Ishikawa (cell line): ENCODE data around the gene CD300LF.
A peak's percentile ranks its signal among the peaks of the same experiment; 100 is the strongest.

Experiments used
- CEBPB ChIP-seq: IDR thresholded peaks from 2 replicates; pipeline ENCODE4 v1.6.1; 2012
- CREB1 ChIP-seq: IDR thresholded peaks from 2 replicates; pipeline ENCODE4 v1.6.1; 2012; ENCODE audit warnings: low read depth
- EGR1 ChIP-seq: IDR thresholded peaks from 2 replicates; pipeline ENCODE4 v1.6.1; 2012
- EP300 ChIP-seq: IDR thresholded peaks from 2 replicates; pipeline ENCODE4 v1.6.1; 2012; ENCODE audit warnings: borderline replicate concordance
- FOXM1 ChIP-seq: IDR thresholded peaks from 2 replicates; pipeline ENCODE4 v1.6.1; 2012; ENCODE audit warnings: low read depth, borderline replicate concordance
- MAX ChIP-seq: IDR thresholded peaks from 2 replicates; pipeline ENCODE4 v1.6.1; 2012
- NFIC ChIP-seq: IDR thresholded peaks from 2 replicates; pipeline ENCODE4 v1.6.1; 2012
- RAD21 ChIP-seq: IDR thresholded peaks from 2 replicates; pipeline ENCODE4 v1.6.1; 2012; ENCODE audit warnings: low read depth
- TAF1 ChIP-seq: IDR thresholded peaks from 2 replicates; pipeline ENCODE4 v1.6.1; 2012; ENCODE audit warnings: low read depth, mild to moderate bottlenecking
- TCF12 ChIP-seq: IDR thresholded peaks from 2 replicates; pipeline ENCODE4 v1.6.1; 2012; ENCODE audit warnings: low read depth
- TEAD4 ChIP-seq: IDR thresholded peaks from 2 replicates; pipeline ENCODE4 v1.6.1; 2012
- USF1 ChIP-seq: IDR thresholded peaks from 2 replicates; pipeline ENCODE4 v1.6.1; 2012
- YY1 ChIP-seq: IDR thresholded peaks from 2 replicates; pipeline ENCODE4 v1.6.1; 2012; ENCODE audit warnings: low read depth
- ZBTB7A ChIP-seq: IDR thresholded peaks from 2 replicates; pipeline ENCODE4 v1.6.1; 2012; ENCODE audit warnings: low read depth
- TF ChIP-seq, protein P1 (sequence below): IDR thresholded peaks from 2 replicates; pipeline ENCODE4 v1.6.1; 2012; ENCODE audit warnings: low read depth, mild to moderate bottlenecking

Gene CD300LF

DNA sequence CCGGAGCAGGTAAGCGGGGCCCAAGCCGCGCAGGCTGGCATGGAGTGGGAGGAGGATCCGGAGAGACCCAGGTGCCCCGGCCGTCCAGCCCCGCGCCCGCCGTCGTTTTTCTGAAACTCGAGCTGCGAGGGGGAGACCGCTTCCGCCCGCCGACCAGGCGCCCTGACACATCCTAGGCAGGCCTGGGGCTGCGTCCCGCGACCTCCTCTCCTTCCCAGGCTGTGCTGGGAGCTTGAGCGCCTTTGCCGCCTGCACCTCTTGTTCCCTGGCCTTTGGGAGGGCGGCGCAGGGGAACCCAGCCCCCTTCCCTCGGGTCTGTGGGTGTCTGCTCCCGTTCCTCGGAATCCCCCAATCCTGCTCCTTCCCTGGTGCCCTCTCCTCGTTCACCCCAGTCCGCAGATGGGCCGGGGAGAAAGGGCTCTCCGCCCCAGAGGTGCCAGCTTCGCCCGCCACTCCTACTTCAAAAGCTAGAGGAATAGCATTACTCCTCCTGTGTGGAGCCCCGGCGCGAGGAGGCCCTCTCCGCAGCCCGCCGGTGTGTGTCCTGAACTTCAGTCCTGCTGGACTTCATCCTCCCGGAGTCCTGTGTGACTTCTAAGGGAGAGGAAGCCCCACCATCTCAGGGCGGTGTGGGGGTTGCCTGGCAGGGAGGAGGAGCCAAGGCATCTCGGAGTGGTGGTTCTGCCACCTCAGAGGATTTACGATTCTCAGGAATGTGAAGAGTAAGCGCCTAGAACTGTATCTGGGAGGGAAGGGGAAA is 36.7 kb upstream of the CD300LF start:
- TF ChIP-seq CREB1, result no peak
- TF ChIP-seq EGR1, result 0 out of 2 replicates have a peak, but pooled peaks have one; percentile 6
- peak; percentile 66; the same call in 1 of the 2 replicates for TF ChIP-seq ZBTB7A
- peak; percentile 11; the same call in 1 of the 2 replicates for TF ChIP-seq MAX

DNA sequence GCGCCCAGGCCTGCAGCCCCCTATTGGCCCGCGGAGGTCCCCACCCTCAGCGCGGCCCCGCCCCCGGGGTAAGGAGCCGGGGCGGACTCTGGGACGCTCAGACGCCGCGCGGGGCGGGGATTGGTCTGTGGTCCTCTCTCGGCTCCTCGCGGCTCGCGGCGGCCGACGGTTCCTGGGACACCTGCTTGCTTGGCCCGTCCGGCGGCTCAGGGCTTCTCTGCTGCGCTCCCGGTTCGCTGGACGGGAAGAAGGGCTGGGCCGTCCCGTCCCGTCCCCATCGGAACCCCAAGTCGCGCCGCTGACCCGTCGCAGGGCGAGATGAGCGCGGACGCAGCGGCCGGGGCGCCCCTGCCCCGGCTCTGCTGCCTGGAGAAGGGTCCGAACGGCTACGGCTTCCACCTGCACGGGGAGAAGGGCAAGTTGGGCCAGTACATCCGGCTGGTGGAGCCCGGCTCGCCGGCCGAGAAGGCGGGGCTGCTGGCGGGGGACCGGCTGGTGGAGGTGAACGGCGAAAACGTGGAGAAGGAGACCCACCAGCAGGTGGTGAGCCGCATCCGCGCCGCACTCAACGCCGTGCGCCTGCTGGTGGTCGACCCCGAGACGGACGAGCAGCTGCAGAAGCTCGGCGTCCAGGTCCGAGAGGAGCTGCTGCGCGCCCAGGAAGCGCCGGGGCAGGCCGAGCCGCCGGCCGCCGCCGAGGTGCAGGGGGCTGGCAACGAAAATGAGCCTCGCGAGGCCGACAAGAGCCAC is 36.0 kb upstream of the CD300LF start, which contains the start of gene NHERF1:
Gene NHERF1, plus strand, starts transcription at position 100 of the 750 bp plus-strand sequence. Its CDS starts 219 bp downstream, at position 319.
- TF ChIP-seq USF1 (no peak), EGR1 (0 out of 2 replicates have a peak, but pooled peaks have one; percentile 30), YY1 (no peak), TEAD4 (peak; percentile 18; the same call in 1 of the 2 replicates), CEBPB (no peak), NFIC (no peak; the same call in 1 of the 2 replicates), ZBTB7A (peak; percentile 73; the same call in 1 of the 2 replicates), EP300 (peak; percentile 10; the same call in 1 of the 2 replicates), RAD21 (peak; percentile 22; the same call in 1 of the 2 replicates), MAX (peak; percentile 66), TAF1 (peak; percentile 100), FOXM1 (no peak), CREB1 (no peak), TCF12 (peak; percentile 20; the same call in 1 of the 2 replicates)
- TF ChIP-seq, protein P1, sequence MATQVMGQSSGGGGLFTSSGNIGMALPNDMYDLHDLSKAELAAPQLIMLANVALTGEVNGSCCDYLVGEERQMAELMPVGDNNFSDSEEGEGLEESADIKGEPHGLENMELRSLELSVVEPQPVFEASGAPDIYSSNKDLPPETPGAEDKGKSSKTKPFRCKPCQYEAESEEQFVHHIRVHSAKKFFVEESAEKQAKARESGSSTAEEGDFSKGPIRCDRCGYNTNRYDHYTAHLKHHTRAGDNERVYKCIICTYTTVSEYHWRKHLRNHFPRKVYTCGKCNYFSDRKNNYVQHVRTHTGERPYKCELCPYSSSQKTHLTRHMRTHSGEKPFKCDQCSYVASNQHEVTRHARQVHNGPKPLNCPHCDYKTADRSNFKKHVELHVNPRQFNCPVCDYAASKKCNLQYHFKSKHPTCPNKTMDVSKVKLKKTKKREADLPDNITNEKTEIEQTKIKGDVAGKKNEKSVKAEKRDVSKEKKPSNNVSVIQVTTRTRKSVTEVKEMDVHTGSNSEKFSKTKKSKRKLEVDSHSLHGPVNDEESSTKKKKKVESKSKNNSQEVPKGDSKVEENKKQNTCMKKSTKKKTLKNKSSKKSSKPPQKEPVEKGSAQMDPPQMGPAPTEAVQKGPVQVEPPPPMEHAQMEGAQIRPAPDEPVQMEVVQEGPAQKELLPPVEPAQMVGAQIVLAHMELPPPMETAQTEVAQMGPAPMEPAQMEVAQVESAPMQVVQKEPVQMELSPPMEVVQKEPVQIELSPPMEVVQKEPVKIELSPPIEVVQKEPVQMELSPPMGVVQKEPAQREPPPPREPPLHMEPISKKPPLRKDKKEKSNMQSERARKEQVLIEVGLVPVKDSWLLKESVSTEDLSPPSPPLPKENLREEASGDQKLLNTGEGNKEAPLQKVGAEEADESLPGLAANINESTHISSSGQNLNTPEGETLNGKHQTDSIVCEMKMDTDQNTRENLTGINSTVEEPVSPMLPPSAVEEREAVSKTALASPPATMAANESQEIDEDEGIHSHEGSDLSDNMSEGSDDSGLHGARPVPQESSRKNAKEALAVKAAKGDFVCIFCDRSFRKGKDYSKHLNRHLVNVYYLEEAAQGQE, result no peak

DNA sequence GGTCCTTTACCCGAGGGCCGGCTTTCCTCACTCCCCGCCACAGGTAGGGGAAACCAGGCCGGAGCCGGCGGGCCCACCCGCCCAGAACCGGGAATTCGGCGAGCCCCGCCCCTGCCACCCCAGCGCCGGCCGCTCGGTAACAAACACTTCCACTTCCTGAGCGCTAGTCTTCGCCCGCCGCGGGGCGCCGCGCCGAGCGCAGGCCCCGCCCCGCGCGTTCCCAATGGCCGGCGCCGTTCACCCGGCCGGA is 35.5 kb upstream of the CD300LF start:
- no peak for TF ChIP-seq NFIC
- 0 out of 2 replicates have a peak, but pooled peaks have one; percentile 18 for TF ChIP-seq TCF12

- TF ChIP-seq CEBPB (no peak), YY1 (no peak), MAX (no peak), TAF1 (no peak), TCF12 (no peak)
- TF ChIP-seq, protein P1, result no peak
Observed at GRCh38 chr17:74746922-74747321, 34.2 kb upstream of the CD300LF start.

DNA sequence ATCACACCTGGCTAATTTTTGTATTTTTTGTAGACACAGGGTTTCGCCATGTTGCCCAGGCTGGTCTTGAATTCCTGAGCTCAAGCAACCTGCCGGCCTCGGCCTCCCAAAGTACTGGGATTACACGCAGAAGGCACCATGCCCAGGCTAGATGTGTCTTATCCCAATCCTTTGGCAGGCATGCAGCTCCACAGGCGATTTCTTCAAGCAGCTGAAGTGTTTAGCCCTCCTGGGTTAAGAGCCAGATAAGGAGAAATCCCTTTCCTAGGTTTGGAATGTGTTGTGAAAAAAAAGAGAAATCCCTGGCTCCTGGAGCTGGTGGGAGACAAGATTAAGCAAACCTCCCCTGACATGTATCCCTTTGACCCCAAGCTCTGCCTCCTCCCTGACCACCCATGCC is 33.7 kb upstream of the CD300LF start:
- TF ChIP-seq EGR1, result no peak
- TF ChIP-seq RAD21, result no peak
- TF ChIP-seq TAF1, result no peak
- no peak for TF ChIP-seq TEAD4
- TF ChIP-seq, protein P1, result no peak
- TF ChIP-seq TCF12, result no peak
- TF ChIP-seq FOXM1, result no peak
- no peak for TF ChIP-seq CREB1
- no peak for TF ChIP-seq CEBPB
- no peak for TF ChIP-seq ZBTB7A
- TF ChIP-seq YY1, result no peak
- TF ChIP-seq NFIC, result no peak
- TF ChIP-seq MAX, result no peak
- no peak for TF ChIP-seq USF1
